Bronchial epithelial cell (primary cell): ENCODE results near the gene LTN1. TPM values are rescaled to one million over a fixed set of nuclear protein-coding genes. Genes with fewer than 3 reads are reported as not detected.
A peak's percentile ranks its signal among the peaks of the same experiment; 100 is the strongest.

ENCODE experiments used
- DNase-seq: peaks from one replicate; pipeline ENCODE4 v3.0.0-alpha.2; 2010; ENCODE audit warnings: low read depth
- FAIRE-seq: peaks from 2 replicates; lab custom pipeline; 2011; peaks lifted over from hg19 to GRCh38; lab: Jason Lieb, UNC
- H3K27me3 ChIP-seq: 2 replicates; pipeline ENCODE4 v1.5.1; 2011; ENCODE audit warnings: low read length; ENCODE audit not compliant: control insufficient read depth, insufficient read depth
- H3K36me3 ChIP-seq: 2 replicates; pipeline ENCODE4 v1.5.1; 2011; ENCODE audit warnings: low read length; ENCODE audit not compliant: control insufficient read depth, insufficient read depth
- H3K4me3 ChIP-seq: 2 replicates; pipeline ENCODE4 v1.5.1; 2011; ENCODE audit warnings: mild to moderate bottlenecking, low read depth, low read length, control low read depth
- total RNA-seq: library from RNA; depleted of rRNA; stranded (reverse); fragments of >200 nt; gene quantifications from 2 replicates; pipeline ENCODE4 v1.2.1, GENCODE V29; 2014
- TF ChIP-seq, protein P1 (sequence below): IDR thresholded peaks from 2 replicates; pipeline ENCODE4 v1.5.1; 2011; ENCODE audit warnings: mild to moderate bottlenecking, moderate library complexity, low read length, control low read depth, inconsistent platforms; ENCODE audit not compliant: insufficient read depth, severe bottlenecking

LTN1 gene
- total RNA-seq, 1 donor from 2014 or later: 25.0 TPM

DNA sequence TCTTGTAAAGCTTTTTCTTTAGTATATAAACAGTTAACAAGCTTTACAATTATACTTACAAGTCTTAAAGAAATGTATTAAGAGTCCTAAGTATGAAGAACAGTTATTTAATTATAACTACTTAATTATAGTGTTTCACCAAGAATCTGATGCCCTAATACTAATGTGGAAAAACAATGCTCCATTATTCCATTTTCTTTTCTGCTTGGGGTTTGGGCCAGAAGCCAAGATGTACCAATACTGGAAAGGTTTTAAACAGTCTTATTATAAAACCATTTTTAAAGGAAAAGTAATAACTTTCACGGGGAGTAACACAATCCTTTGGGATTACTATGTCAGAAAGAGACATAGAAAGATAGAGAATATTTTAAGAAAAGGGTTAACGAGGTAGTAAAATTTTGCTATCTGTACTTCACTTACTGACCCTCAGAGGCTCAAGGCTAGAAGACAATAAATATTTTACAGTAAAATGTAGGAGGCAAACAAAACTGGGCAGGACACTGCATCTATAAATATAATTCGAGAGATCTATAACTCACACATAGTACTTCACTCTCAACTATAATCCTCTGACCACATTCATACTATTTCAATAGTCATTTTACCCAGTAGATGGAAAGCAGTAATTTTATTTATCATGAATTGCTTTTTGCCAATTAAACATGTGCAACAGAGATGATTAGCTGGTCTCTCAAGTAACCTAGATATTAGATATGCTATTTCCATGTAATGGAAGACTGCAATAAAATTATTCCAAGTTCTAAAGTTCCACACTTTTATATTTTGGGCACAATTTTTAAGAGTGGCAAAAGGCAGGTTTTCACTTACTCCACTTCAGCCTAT, 63.9 kb downstream of the LTN1 start:
- DNase-seq: no peak
- FAIRE-seq: no peak
- no peak overlapping the region for H3K4me3 ChIP-seq
- no peaks in the 10 kb centered on the region for H3K27me3 ChIP-seq
- H3K36me3 ChIP-seq: no peaks in the 10 kb centered on the region
- TF ChIP-seq, protein P1, sequence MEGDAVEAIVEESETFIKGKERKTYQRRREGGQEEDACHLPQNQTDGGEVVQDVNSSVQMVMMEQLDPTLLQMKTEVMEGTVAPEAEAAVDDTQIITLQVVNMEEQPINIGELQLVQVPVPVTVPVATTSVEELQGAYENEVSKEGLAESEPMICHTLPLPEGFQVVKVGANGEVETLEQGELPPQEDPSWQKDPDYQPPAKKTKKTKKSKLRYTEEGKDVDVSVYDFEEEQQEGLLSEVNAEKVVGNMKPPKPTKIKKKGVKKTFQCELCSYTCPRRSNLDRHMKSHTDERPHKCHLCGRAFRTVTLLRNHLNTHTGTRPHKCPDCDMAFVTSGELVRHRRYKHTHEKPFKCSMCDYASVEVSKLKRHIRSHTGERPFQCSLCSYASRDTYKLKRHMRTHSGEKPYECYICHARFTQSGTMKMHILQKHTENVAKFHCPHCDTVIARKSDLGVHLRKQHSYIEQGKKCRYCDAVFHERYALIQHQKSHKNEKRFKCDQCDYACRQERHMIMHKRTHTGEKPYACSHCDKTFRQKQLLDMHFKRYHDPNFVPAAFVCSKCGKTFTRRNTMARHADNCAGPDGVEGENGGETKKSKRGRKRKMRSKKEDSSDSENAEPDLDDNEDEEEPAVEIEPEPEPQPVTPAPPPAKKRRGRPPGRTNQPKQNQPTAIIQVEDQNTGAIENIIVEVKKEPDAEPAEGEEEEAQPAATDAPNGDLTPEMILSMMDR: no peak

DNA sequence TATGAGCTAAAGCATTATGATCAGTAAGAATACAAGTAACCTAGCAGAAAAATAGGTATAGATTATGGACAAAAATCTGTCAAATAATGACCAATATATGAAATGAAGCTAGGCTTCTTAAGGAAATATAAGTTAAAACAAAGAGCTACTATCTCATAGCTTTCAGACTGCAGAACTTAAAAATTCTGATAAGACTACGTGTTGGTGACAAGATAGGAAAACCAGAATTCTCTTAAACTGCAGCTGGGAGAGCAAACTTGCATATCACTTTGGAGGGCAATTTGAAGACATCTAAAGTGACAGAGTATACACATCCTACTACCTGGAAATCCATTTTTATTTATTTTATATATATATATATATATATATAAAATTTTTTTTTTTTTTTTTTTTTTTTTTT, 65.5 kb downstream of the LTN1 start:
- H3K27me3 ChIP-seq: no peaks in the 10 kb centered on the region
- FAIRE-seq (no peak), DNase-seq (no peak)
- TF ChIP-seq, protein P1: no peak
- H3K36me3 ChIP-seq: no peaks in the 10 kb centered on the region
- H3K4me3 ChIP-seq: no peak overlapping the region

DNA sequence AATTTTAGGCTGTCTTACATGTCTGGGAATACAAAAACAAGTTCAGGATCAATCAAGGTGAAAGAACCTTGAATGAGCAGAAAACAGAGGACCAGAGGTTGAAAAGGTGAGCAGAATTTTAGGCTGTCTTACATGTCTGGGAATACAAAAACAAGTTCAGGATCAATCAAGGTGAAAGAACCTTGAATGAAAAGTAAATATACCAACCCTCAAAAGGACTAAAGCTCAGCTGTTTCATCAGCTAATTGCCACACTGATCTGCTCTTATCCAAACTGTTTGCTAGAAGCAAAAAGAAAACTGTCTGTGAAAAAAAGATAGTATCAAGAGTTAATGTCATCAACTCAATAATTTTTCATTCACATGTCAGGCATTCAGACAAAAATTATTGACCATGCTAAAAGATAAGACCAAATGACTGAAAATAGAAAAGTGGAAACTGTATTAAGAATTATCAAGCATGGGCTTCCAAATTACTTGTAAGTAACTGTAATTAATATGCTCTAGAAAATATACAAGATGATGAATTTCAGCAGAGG, 69.2 kb downstream of the LTN1 start:
- TF ChIP-seq, protein P1: no peak
- FAIRE-seq: peak; percentile 79
- DNase-seq: no peak
- Histone ChIP-seq H3K27me3 (no peaks in the 10 kb centered on the region), H3K4me3 (no peak overlapping the region), H3K36me3 (no peaks in the 10 kb centered on the region)

DNA sequence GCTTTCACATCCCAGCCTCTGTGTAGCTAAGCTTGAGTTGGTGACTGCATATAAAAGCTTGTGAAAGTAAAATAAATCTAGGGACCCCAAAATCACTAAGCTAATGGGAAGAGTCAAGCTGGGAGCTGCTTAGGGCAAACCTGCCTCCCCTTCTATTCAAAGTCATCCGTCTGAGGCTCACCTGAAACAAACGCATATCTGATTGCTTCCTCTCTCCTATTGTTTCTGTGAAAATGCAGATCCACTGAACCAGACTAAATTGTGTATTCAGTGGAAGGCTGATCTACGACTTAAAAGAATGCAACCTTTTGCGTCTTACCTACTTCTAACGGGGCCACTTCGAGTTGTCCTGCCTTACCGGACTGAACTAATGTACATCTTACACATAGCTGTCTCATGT, 70.3 kb downstream of the LTN1 start:
- FAIRE-seq (no peak), DNase-seq (no peak)
- Histone ChIP-seq H3K36me3 (no peaks in the 10 kb centered on the region), H3K27me3 (no peaks in the 10 kb centered on the region), H3K4me3 (no peak overlapping the region)
- TF ChIP-seq, protein P1: no peak

DNA sequence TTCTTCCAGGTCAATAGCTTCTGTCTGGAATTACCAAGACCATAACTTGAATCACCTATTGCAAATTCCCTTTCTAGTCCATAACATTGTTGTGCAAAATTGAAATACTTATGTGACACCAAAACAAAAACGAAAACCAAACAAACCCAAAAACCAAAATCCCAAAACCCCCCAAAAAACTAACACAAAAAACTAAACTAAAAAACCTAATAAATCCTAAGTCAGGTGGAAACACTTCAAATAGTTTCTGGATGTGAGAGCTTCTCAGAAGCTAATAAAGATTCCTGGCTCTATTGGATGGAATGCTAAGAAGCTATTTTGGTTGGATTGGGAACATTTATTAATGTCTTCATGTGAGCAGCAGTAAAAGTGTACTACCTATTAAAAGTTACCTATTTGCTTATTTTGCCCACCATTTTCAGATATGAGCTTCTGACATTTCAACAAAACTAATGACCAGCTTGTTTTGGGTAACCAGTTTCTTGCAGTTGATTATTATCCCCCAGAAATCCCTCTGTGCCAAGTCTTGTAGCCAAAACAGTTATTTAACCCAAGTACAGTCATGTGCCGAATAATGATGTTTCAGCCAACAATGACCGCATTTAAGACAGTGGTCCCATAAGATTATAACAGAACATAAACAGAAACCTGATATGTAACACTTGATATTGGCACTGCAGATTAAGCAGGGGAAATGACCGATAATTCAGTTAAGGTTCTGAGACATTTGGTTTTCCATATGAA, 76.4 kb downstream of the LTN1 start:
- TF ChIP-seq, protein P1: no peak
- no peak for FAIRE-seq

More for the DNA sequence above, 76.4 kb downstream of the LTN1 start:
- Histone ChIP-seq H3K36me3 (no peaks in the 10 kb centered on the region), H3K4me3 (no peak overlapping the region), H3K27me3 (no peaks in the 10 kb centered on the region)
- no peak for DNase-seq
